ENCODE measurements around the gene TEX14.
"Not testable (repeated sequence)": the region's sequence is repeated elsewhere in the genome, so short reads cannot be mapped to it uniquely, and the experiment has no call there.

TEX14 gene

GRCh38 chr17:58691701-58692238 is at the start of gene TEX14:
Gene TEX14, minus strand, starts transcription at chr17:58692045. Its CDS starts 40,044 bp downstream, at chr17:58652001.
- no peak for DNase-seq

GRCh38 chr17:58741121-58741625 is 49.3 kb upstream of the TEX14 start:
- no peak for DNase-seq

- no peak for DNase-seq
Observed at GRCh38 chr17:58734811-58735210, 43.0 kb upstream of the TEX14 start.

GRCh38 chr17:58734040-58734439 is 42.2 kb upstream of the TEX14 start:
- DNase-seq: no peak

GRCh38 chr17:58730937-58731336 is 39.1 kb upstream of the TEX14 start:
- DNase-seq: no peak

GRCh38 chr17:58728798-58729197 is 37.0 kb upstream of the TEX14 start:
- DNase-seq: no peak

GRCh38 chr17:58722696-58723095 is 30.9 kb upstream of the TEX14 start:
- DNase-seq: no peak

GRCh38 chr17:58722274-58722673 is 30.4 kb upstream of the TEX14 start:
- no peak for DNase-seq

- peak; percentile 78 for DNase-seq
Observed at GRCh38 chr17:58710948-58711552, 19.2 kb upstream of the TEX14 start.

- DNase-seq: no peak
Observed at GRCh38 chr17:58706351-58707140, 14.7 kb upstream of the TEX14 start.

GRCh38 chr17:58703916-58704286 is 12.1 kb upstream of the TEX14 start:
- DNase-seq: no peak

- DNase-seq: no peak
Observed at GRCh38 chr17:58703137-58703915, 11.5 kb upstream of the TEX14 start.

- DNase-seq: no peak
Observed at GRCh38 chr17:58702708-58703107, 10.9 kb upstream of the TEX14 start.

- no peak for DNase-seq
Observed at GRCh38 chr17:58702045-58702476, 10.2 kb upstream of the TEX14 start.

GRCh38 chr17:58699771-58700170 is 7.9 kb upstream of the TEX14 start:
- DNase-seq: no peak

- DNase-seq: no peak
Observed at GRCh38 chr17:58694826-58695225, 3.0 kb upstream of the TEX14 start.

- no peak for DNase-seq
Observed at GRCh38 chr17:58694302-58694701, 2.5 kb upstream of the TEX14 start.

GRCh38 chr17:58693751-58694150 is 1.9 kb upstream of the TEX14 start:
- no peak for DNase-seq

- peak; percentile 39 for DNase-seq
Observed at GRCh38 chr17:58693208-58693607, 1.4 kb upstream of the TEX14 start.

- peak; percentile 96 for DNase-seq
Observed at GRCh38 chr17:58692239-58693055, 602 bp upstream of the TEX14 start, which contains the start of gene RAD51C. Gene RAD51C, plus strand, starts transcription at chr17:58692602. Its CDS starts 42 bp downstream, at chr17:58692644.

- not testable (repeated sequence) for DNase-seq
Observed at GRCh38 chr17:58690033-58690432, 1.8 kb downstream of the TEX14 start.

- DNase-seq: no peak
Observed at GRCh38 chr17:58688521-58688920, 3.3 kb downstream of the TEX14 start.
